GM20000 (cell line): ENCODE results near the gene CLCN2.
A peak's percentile ranks its signal among the peaks of the same experiment; 100 is the strongest.
"Not testable (repeated sequence)": the region's sequence is repeated elsewhere in the genome, so short reads cannot be mapped to it uniquely, and the experiment has no call there.

Experiments used
- DNase-seq: peaks from one replicate; pipeline ENCODE4 v3.0.0; 2012; ENCODE audit warnings: low spot score
- TF ChIP-seq, protein P1 (sequence below): IDR thresholded peaks from 2 replicates; pipeline ENCODE4 v1.5.1; 2012; ENCODE audit warnings: mild to moderate bottlenecking, control low read depth; ENCODE audit errors: extremely low read depth, missing control alignments

CLCN2 gene

GRCh38 chr3:184347321-184348056 lies 13.9 kb downstream of the CLCN2 start:
- no peak for DNase-seq
- TF ChIP-seq, protein P1, sequence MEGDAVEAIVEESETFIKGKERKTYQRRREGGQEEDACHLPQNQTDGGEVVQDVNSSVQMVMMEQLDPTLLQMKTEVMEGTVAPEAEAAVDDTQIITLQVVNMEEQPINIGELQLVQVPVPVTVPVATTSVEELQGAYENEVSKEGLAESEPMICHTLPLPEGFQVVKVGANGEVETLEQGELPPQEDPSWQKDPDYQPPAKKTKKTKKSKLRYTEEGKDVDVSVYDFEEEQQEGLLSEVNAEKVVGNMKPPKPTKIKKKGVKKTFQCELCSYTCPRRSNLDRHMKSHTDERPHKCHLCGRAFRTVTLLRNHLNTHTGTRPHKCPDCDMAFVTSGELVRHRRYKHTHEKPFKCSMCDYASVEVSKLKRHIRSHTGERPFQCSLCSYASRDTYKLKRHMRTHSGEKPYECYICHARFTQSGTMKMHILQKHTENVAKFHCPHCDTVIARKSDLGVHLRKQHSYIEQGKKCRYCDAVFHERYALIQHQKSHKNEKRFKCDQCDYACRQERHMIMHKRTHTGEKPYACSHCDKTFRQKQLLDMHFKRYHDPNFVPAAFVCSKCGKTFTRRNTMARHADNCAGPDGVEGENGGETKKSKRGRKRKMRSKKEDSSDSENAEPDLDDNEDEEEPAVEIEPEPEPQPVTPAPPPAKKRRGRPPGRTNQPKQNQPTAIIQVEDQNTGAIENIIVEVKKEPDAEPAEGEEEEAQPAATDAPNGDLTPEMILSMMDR, result no peak

DNA sequence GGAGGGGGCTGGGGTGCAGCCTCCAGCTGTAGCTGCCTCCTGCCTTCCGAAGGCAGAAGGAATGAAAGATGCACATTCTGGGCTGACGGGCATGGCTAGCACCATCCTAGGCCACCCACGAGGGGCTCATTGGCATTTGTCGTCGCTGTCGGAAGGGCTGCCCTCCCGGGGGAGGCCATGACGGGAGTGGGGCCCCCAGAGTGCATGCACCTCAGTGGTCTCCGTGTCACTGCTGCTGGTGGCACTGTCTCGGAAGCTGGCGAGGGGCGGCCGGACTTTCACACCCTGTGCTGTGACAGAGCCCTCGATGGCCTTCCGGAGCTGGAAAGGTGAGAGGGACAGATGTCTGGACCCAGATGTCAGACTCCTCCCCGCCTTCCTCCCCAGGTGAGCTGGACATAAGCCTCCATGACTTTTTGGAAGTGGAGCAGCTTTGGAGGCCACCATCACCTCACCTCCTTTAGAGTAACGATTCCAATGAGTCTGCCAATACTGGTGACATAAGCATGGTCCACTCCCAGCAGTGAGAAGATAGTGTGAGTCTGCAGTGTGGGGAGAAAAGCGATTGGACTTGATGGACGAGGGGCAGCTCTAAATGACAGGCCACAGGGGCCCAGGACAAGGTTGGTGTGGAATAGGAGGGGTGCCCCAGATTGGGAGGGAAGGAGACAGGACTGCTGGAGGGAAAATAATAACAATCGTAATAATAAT lies 14.8 kb downstream of the CLCN2 start:
- TF ChIP-seq, protein P1, result no peak
- no peak for DNase-seq

DNA sequence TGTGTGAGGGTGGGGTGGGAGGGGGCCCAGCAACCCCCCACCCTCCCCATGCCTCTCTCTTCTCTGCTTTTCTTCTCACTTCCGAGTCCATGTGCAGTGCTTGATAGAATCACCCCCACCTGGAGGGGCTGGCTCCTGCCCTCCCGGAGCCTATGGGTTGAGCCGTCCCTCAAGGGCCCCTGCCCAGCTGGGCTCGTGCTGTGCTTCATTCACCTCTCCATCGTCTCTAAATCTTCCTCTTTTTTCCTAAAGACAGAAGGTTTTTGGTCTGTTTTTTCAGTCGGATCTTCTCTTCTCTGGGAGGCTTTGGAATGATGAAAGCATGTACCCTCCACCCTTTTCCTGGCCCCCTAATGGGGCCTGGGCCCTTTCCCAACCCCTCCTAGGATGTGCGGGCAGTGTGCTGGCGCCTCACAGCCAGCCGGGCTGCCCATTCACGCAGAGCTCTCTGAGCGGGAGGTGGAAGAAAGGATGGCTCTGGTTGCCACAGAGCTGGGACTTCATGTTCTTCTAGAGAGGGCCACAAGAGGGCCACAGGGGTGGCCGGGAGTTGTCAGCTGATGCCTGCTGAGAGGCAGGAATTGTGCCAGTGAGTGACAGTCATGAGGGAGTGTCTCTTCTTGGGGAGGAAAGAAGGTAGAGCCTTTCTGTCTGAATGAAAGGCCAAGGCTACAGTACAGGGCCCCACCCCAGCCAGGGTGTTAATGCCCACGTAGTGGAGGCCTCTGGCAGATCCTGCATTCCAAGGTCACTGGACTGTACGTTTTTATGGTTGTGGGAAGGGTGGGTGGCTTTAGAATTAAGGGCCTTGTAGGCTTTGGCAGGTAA lies 15.9 kb downstream of the CLCN2 start:
- TF ChIP-seq, protein P1, result no peak
- peak; percentile 45 for DNase-seq

DNA sequence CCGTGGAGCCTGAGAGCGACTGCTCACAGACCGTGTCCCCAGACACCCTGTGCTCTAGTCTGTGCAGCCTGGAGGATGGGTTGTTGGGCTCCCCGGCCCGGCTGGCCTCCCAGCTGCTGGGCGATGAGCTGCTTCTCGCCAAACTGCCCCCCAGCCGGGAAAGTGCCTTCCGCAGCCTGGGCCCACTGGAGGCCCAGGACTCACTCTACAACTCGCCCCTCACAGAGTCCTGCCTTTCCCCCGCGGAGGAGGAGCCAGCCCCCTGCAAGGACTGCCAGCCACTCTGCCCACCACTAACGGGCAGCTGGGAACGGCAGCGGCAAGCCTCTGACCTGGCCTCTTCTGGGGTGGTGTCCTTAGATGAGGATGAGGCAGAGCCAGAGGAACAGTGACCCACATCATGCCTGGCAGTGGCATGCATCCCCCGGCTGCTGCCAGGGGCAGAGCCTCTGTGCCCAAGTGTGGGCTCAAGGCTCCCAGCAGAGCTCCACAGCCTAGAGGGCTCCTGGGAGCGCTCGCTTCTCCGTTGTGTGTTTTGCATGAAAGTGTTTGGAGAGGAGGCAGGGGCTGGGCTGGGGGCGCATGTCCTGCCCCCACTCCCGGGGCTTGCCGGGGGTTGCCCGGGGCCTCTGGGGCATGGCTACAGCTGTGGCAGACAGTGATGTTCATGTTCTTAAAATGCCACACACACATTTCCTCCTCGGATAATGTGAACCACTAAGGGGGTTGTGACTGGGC lies 16.7 kb downstream of the CLCN2 start:
- TF ChIP-seq, protein P1, result no peak
- DNase-seq, result no peak

DNA sequence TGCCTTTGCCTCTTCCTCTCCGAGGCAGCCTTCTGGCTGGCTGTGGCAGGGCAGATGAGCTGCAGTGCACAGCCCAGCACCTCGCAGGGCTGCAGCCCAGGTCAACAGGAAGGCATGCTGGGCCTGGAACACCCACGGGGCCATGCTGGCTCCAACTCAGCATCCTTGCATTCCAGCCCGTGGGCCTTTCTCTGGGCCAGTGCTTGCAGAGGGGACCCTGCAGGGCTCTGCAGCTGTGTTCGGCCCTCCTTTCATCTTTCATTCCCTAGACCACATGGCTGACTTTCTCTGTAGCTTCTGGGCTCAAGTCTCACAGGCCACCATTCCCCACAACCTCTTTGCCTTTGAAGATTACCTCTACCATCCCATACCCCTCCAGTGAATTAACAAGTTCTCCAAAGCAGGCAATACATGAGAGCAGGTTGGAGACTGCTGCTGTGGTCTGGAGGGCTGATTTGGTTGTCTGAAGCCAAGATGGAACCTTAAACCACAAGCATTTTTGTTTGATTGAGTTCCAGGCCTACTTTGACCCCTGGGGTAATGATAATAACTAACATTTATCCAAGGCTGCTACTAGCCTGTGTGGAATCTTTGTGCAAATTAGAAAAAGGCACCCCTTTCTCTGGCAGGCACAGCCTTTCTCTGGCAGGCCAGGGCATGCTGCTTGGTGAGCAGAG lies 18.1 kb downstream of the CLCN2 start:
- TF ChIP-seq, protein P1, result no peak
- no peak for DNase-seq

DNA sequence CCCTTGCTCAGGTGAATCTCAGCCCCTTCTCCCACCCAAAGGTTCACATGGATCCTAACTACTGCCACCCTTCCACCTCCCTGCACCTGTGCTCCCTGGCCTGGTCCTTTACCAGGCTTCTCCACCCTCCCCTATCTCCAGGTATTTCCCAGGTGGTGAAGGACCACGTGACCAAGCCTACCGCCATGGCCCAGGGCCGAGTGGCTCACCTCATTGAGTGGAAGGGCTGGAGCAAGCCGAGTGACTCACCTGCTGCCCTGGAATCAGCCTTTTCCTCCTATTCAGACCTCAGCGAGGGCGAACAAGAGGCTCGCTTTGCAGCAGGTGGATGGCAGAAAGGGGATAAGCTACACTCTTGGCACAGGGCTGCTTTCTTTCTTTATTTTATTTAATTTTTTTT lies 19.5 kb downstream of the CLCN2 start:
- TF ChIP-seq, protein P1, result no peak
- no peak for DNase-seq

DNA sequence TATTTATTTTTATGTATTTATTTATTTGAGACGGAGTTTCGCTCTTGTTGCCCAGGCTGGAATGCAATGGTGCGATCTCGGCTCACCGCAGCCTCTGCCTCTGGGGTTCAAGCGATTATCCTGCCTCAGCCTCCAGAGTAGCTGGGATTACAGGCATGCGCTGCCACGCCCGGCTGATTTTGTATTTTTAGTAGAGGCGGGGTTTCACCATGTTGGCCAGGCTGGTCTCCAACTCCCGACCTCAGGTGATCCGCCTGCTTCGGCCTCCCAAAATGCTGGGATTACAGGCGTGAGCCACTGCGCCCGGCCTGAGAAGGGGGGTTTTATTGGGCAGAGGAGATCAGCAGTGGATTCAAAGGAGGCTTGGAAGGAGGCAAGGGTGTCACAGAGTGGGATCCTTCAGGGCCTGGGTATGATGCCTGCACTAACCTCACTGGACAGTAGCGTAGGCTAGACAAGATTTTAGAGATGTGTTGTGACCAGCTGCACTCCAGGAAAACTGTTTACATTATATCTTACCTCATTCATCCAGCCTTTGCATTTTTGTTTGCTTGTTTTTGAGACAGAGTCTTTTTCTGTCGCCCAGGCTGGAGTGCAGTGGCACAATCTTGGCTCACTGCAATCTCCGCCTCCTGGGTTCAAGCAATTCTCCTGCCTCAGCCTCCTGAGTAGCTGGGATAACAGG lies 21.8 kb downstream of the CLCN2 start:
- DNase-seq, result not testable (repeated sequence)
